ENCODE data around the gene SLC25A42. TPM values are rescaled to one million over a fixed set of nuclear protein-coding genes. Genes with fewer than 3 reads are reported as not detected.

SLC25A42 gene
- total and polyA plus RNA-seq, 2 donors (not counting 3 experiments of a cell fraction or from before 2014, with no cell fraction given) = 6.2 to 6.3 TPM

DNA sequence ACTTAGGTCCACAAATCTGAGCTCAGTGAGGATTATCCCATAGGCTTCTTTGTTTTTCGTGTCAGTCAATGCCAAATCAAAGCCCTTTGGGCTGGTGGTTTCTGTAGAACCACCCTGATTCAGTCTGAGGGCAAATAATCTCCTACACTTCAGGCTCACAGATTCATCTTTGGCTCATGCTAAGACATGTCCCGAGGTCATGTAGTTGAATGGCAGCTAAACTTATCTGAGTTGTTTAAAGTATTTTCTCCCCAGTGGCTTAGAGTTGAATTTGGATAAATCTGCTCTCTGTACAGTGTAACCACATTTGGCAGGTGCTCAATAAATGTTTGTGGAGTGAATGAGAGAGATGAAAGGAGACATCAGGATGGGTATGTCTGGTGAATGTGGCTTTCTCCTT is 13.1 kb upstream of the SLC25A42 start:
- CTCF ChIA-PET = interaction anchor here (2.0 to 2.6 kb wide), 2 partner anchors 65 to 91 kb away, joined by 7 to 14 read pairs; no protein-coding TSS in a partner anchor
- H3K27me3 ChIP-seq (ENCODE audit: control insufficient read depth in 2 of 2, insufficient read depth in 2 of 2, low read length in 2 of 2) = no peaks in the 10 kb centered on the region
- no peak overlapping the region for H3K4me2 ChIP-seq (ENCODE audit: insufficient read depth, low read length)
- no peak overlapping the region for H3K27ac ChIP-seq (ENCODE audit: insufficient read depth, low read depth, low read length)
- H2AFZ ChIP-seq (ENCODE audit: low read depth, low read length) = no peak overlapping the region
- dilution Hi-C loops (cut with MboI; ENCODE audit: extremely low pct_ligation_motif_present, low sequenced_read_pairs) (no loop called here), intact Hi-C loops (cut with micrococcal nuclease) (no loop called here)
- DNase-seq (ENCODE audit: low read depth, low spot score) (no peak), FAIRE-seq (no peak)
- H3K9me3 ChIP-seq (replicated peaks; ENCODE audit: control insufficient read depth, insufficient read depth, low read length) = no peaks in the 10 kb centered on the region
- no peaks in the 10 kb centered on the region for H3K4me1 ChIP-seq (ENCODE audit: control insufficient read depth, extremely low read depth, insufficient read depth, low read length)
- H3K9me1 ChIP-seq (replicated peaks; ENCODE audit: control insufficient read depth, extremely low read depth, insufficient read depth, low read length) = no peaks in the 10 kb centered on the region
- H3K4me3 ChIP-seq (replicated peaks in 1 of 3; ENCODE audit: insufficient read depth in 1 of 3, low read depth in 1 of 3, low read length in 3 of 3) = no peak overlapping the region
- no peak overlapping the region for H3K9ac ChIP-seq (replicated peaks; ENCODE audit: extremely low read depth, insufficient read depth, low read length)
- H3K36me3 ChIP-seq (ENCODE audit: control insufficient read depth in 2 of 2, extremely low read depth in 1 of 2, insufficient read depth in 2 of 2, low read length in 2 of 2) = peaks cover 6 to 22% of the 10 kb centered on the region in 2 experiments
- no TSS peak for BruUV-seq (replicated peaks)
- TF ChIP-seq JUN (IDR thresholded peaks at IDR 0.05; ENCODE audit: borderline replicate concordance, insufficient read depth, insufficient read length, low read depth) (no peak), GATA2 (IDR thresholded peaks at IDR 0.05; ENCODE audit: insufficient read depth, insufficient read length, low read depth, low read length) (no peak), POLR2AphosphoS5 (IDR thresholded peaks at IDR 0.05; ENCODE audit: insufficient read depth, low read depth, low read length) (no peak), EZH2 (IDR thresholded peaks at IDR 0.05; ENCODE audit: borderline replicate concordance, low read depth, low read length, severe bottlenecking) (no peak), MYC (IDR thresholded peaks at IDR 0.05; ENCODE audit: low read depth, low read length) (no peak), POLR2A (IDR thresholded peaks at IDR 0.05; ENCODE audit: low read depth, low read length) (no peak), FOS (IDR thresholded peaks at IDR 0.05; ENCODE audit: borderline replicate concordance, insufficient read depth, low read length) (no peak)
- TF ChIP-seq, protein P1, sequence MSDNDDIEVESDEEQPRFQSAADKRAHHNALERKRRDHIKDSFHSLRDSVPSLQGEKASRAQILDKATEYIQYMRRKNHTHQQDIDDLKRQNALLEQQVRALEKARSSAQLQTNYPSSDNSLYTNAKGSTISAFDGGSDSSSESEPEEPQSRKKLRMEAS (IDR thresholded peaks at IDR 0.05; ENCODE audit: insufficient read depth, insufficient read length) = no peak
- TF ChIP-seq, protein P2, sequence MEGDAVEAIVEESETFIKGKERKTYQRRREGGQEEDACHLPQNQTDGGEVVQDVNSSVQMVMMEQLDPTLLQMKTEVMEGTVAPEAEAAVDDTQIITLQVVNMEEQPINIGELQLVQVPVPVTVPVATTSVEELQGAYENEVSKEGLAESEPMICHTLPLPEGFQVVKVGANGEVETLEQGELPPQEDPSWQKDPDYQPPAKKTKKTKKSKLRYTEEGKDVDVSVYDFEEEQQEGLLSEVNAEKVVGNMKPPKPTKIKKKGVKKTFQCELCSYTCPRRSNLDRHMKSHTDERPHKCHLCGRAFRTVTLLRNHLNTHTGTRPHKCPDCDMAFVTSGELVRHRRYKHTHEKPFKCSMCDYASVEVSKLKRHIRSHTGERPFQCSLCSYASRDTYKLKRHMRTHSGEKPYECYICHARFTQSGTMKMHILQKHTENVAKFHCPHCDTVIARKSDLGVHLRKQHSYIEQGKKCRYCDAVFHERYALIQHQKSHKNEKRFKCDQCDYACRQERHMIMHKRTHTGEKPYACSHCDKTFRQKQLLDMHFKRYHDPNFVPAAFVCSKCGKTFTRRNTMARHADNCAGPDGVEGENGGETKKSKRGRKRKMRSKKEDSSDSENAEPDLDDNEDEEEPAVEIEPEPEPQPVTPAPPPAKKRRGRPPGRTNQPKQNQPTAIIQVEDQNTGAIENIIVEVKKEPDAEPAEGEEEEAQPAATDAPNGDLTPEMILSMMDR (IDR thresholded peaks at IDR 0.05; ENCODE audit: extremely low read depth in 1 of 2, insufficient read depth in 1 of 2, low read depth in 1 of 2, low read length in 2 of 2) = no peak
- POLR2A ChIA-PET = no interaction called here
- H3K79me2 ChIP-seq (ENCODE audit: control insufficient read depth, insufficient read depth, low read length) = no peaks in the 10 kb centered on the region
- H4K20me1 ChIP-seq (replicated peaks; ENCODE audit: control insufficient read depth, extremely low read depth, insufficient read depth, low read length) = no peaks in the 10 kb centered on the region
